GM21381 (cell line): Measurements from ENCODE around the gene MRPL3.

Experiments used
- ATAC-seq: cut with Tn5 transposase; IDR thresholded peaks from one replicate; pipeline ENCODE4 v1.9.1; 2021; ENCODE audit warnings: mild to moderate bottlenecking, moderate library complexity; ENCODE audit not compliant: unreplicated experiment

MRPL3 gene

DNA sequence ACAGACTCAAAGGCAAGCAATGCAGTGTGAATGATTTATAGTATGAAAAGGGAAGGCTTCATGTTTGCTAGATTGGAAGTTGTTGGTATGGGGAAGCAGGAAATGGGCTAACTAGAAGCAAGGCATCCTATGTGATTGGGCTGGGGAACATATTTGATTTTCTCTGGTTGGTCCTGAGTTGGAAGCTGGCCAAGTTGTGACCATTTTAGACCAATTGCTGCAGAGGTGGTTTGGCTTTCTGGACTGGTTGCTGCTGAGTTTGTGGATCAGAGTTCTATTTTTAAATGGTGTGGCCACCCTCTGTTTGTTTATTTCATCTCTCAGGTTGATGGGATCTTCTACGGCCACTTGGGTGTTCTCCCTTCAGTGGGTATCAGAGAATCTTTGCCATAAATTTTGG is 81.5 kb downstream of the MRPL3 start:
- ATAC-seq: no peak

DNA sequence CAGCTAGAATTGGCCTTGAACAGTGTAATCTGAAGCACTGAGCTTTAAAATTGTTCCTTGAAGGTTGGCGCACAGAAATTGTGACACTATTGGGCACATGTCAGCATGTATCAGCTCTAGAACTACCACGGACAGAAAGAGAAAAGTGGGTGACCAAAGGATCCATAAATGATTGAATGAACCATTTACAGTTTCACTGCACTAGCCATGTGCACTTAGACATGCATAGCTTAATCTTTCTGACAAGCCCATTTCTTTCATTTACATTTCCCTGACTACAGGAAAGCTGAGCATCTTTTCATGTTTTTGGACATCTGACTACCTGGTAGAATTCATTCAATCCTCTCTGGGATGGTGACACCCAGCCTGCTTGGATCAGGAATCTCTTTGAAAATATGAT is 85.0 kb downstream of the MRPL3 start:
- ATAC-seq: no peak
